ENCODE data around the gene KIF2C.

KIF2C gene

GRCh38 chr1:44701141-44701573, 38.5 kb upstream of the KIF2C start:
- H3K4me2 ChIP-seq (ENCODE audit: low read depth, low read length), result no peak overlapping the region

GRCh38 chr1:44705470-44705869, 34.2 kb upstream of the KIF2C start:
- H3K4me1 ChIP-seq (ENCODE audit: low read length), result peaks cover 9% of the 10 kb centered on the region
- no peaks in the 10 kb centered on the region for H4K20me1 ChIP-seq (ENCODE audit: insufficient read depth, low read length)
- H3F3A ChIP-seq (ENCODE audit: insufficient read depth, low read length), result 0 out of 2 replicates have a peak, but pooled peaks cover 3% of the 10 kb centered on the region
- H3K9ac ChIP-seq (ENCODE audit: low read length), result no peak overlapping the region
- no peak overlapping the region for H3K27ac ChIP-seq (ENCODE audit: low read length)
- no peaks in the 10 kb centered on the region for H3K79me2 ChIP-seq (ENCODE audit: low read length)
- no peaks in the 10 kb centered on the region for H3K27me3 ChIP-seq (replicated peaks; ENCODE audit: insufficient read depth, low read length)
- H2AFZ ChIP-seq (ENCODE audit: low read length), result no peak overlapping the region
- no peaks in the 10 kb centered on the region for H3K9me2 ChIP-seq (replicated peaks; ENCODE audit: insufficient read depth, low read length)
- no peak overlapping the region for H3K4me2 ChIP-seq (ENCODE audit: low read depth, low read length)
- DNase-seq, result no peak
- H3K4me3 ChIP-seq (ENCODE audit: low read length), result no peak overlapping the region
- H3K9me3 ChIP-seq (replicated peaks; ENCODE audit: insufficient read depth, low read length), result no peaks in the 10 kb centered on the region
- H3K36me3 ChIP-seq (replicated peaks; ENCODE audit: insufficient read depth, low read length), result no peaks in the 10 kb centered on the region
- TF ChIP-seq EZH2phosphoT487 (IDR thresholded peaks at IDR 0.05; ENCODE audit: low read length) (no peak), EZH2 (optimal IDR thresholded peaks at IDR 0.05; ENCODE audit: low read depth, low read length) (no peak), CTCF (IDR thresholded peaks at IDR 0.05; ENCODE audit: low read length) (no peak)

More at GRCh38 chr1:44701141-44701573, 38.5 kb upstream of the KIF2C start:
- Histone ChIP-seq H3K9ac (ENCODE audit: low read length) (no peak overlapping the region), H3K9me2 (replicated peaks; ENCODE audit: insufficient read depth, low read length) (no peaks in the 10 kb centered on the region), H4K20me1 (ENCODE audit: insufficient read depth, low read length) (no peaks in the 10 kb centered on the region), H3K27me3 (replicated peaks; ENCODE audit: insufficient read depth, low read length) (no peaks in the 10 kb centered on the region), H3K36me3 (replicated peaks; ENCODE audit: insufficient read depth, low read length) (no peaks in the 10 kb centered on the region), H3K4me1 (ENCODE audit: low read length) (no peaks in the 10 kb centered on the region), H3F3A (ENCODE audit: insufficient read depth, low read length) (no peaks in the 10 kb centered on the region), H3K27ac (ENCODE audit: low read length) (no peak overlapping the region), H3K9me3 (replicated peaks; ENCODE audit: insufficient read depth, low read length) (no peaks in the 10 kb centered on the region), H2AFZ (ENCODE audit: low read length) (no peak overlapping the region), H3K4me3 (ENCODE audit: low read length) (no peak overlapping the region), H3K79me2 (ENCODE audit: low read length) (no peaks in the 10 kb centered on the region)
- no peak for TF ChIP-seq EZH2 (optimal IDR thresholded peaks at IDR 0.05; ENCODE audit: low read depth, low read length)
- no peak for TF ChIP-seq CTCF (IDR thresholded peaks at IDR 0.05; ENCODE audit: low read length)
- TF ChIP-seq EZH2phosphoT487 (IDR thresholded peaks at IDR 0.05; ENCODE audit: low read length), result no peak
- no peak for DNase-seq

- no peaks in the 10 kb centered on the region for H3K79me2 ChIP-seq (ENCODE audit: low read length)
- H3K9me3 ChIP-seq (replicated peaks; ENCODE audit: insufficient read depth, low read length), result no peaks in the 10 kb centered on the region
- no peaks in the 10 kb centered on the region for H3K36me3 ChIP-seq (replicated peaks; ENCODE audit: insufficient read depth, low read length)
- H3F3A ChIP-seq (ENCODE audit: insufficient read depth, low read length), result 0 out of 2 replicates have a peak, but pooled peaks cover 3% of the 10 kb centered on the region
- H3K4me1 ChIP-seq (ENCODE audit: low read length), result peaks cover 9% of the 10 kb centered on the region
- no peak overlapping the region for H3K9ac ChIP-seq (ENCODE audit: low read length)
- H3K4me2 ChIP-seq (ENCODE audit: low read depth, low read length), result no peak overlapping the region
- H3K4me3 ChIP-seq (ENCODE audit: low read length), result no peak overlapping the region
- H3K27ac ChIP-seq (ENCODE audit: low read length), result no peak overlapping the region
- H3K27me3 ChIP-seq (replicated peaks; ENCODE audit: insufficient read depth, low read length), result no peaks in the 10 kb centered on the region; the same call in 1 of the 2 replicates
- H2AFZ ChIP-seq (ENCODE audit: low read length), result no peak overlapping the region
- H3K9me2 ChIP-seq (replicated peaks; ENCODE audit: insufficient read depth, low read length), result no peaks in the 10 kb centered on the region
- TF ChIP-seq EZH2phosphoT487 (IDR thresholded peaks at IDR 0.05; ENCODE audit: low read length) (no peak), CTCF (IDR thresholded peaks at IDR 0.05; ENCODE audit: low read length) (no peak), EZH2 (optimal IDR thresholded peaks at IDR 0.05; ENCODE audit: low read depth, low read length) (no peak)
- no peaks in the 10 kb centered on the region for H4K20me1 ChIP-seq (ENCODE audit: insufficient read depth, low read length)
- no peak for DNase-seq
These were observed 33.7 kb upstream of the KIF2C start for GRCh38 chr1:44705938-44706337.

Measured in MM.1S (cell line).